SK-N-SH (cell line): ENCODE data around the gene TOMT.
"Not testable (repeated sequence)": the region's sequence is repeated elsewhere in the genome, so short reads cannot be mapped to it uniquely, and the experiment has no call there.

ENCODE experiments used
- CHD2 ChIP-seq: fragments of 150-350 bp; IDR thresholded peaks from 2 replicates; pipeline ENCODE4 v1.6.1; 2018; ENCODE audit warnings: low read length; ENCODE audit not compliant: partially characterized antibody
- EZH2phosphoT487 ChIP-seq: fragments of 200-600 bp; sonication (generic); IDR thresholded peaks from 2 replicates; pipeline ENCODE4 v1.6.1; 2017; ENCODE audit warnings: low read depth, mixed run types, mild to moderate bottlenecking, antibody characterized with exemption, moderate library complexity, borderline replicate concordance
- FOXM1 ChIP-seq: IDR thresholded peaks from 2 replicates; pipeline ENCODE4 v1.4.0; 2012; ENCODE audit warnings: low read depth, mild to moderate bottlenecking
- GATA2 ChIP-seq: sonication (generic); formaldehyde crosslinking; IDR thresholded peaks from 2 replicates; pipeline ENCODE4 v1.5.0; 2020; ENCODE audit warnings: mild to moderate bottlenecking, missing genetic modification reagents
- NFIC ChIP-seq: IDR thresholded peaks from 2 replicates; pipeline ENCODE4 v1.4.0; 2012; ENCODE audit warnings: borderline replicate concordance
- RFX5 ChIP-seq: IDR thresholded peaks from 2 replicates; pipeline ENCODE4 v1.6.1; 2012; ENCODE audit warnings: mild to moderate bottlenecking, improper control_type of control experiment, low read length
- SMC3 ChIP-seq: IDR thresholded peaks from 2 replicates; pipeline ENCODE4 v1.6.1; 2012; ENCODE audit warnings: low read depth, low read length, improper control_type of control experiment
- TAF1 ChIP-seq: IDR thresholded peaks from 2 replicates; pipeline ENCODE4 v1.6.1; 2012; ENCODE audit warnings: low read depth, mild to moderate bottlenecking, low read length, moderate library complexity, borderline replicate concordance
- YY1 ChIP-seq: IDR thresholded peaks from 2 replicates; pipeline ENCODE4 v1.4.0; 2012; ENCODE audit warnings: low read depth, mild to moderate bottlenecking
- TF ChIP-seq, protein P1 (sequence below): fragments of 200-600 bp; sonication (generic); IDR thresholded peaks from 2 replicates; pipeline ENCODE4 v1.6.1; 2017; ENCODE audit warnings: antibody characterized with exemption, mild to moderate bottlenecking, moderate library complexity
- TF ChIP-seq, protein P2 (sequence below): IDR thresholded peaks from 2 replicates; pipeline ENCODE4 v1.6.1; 2012; ENCODE audit warnings: mild to moderate bottlenecking, low read depth, low read length, moderate library complexity
- TF ChIP-seq, protein P3 (sequence below): IDR thresholded peaks from 2 replicates; pipeline ENCODE4 v1.4.0; 2012; ENCODE audit warnings: low read depth, borderline replicate concordance

- TF ChIP-seq, protein P1, sequence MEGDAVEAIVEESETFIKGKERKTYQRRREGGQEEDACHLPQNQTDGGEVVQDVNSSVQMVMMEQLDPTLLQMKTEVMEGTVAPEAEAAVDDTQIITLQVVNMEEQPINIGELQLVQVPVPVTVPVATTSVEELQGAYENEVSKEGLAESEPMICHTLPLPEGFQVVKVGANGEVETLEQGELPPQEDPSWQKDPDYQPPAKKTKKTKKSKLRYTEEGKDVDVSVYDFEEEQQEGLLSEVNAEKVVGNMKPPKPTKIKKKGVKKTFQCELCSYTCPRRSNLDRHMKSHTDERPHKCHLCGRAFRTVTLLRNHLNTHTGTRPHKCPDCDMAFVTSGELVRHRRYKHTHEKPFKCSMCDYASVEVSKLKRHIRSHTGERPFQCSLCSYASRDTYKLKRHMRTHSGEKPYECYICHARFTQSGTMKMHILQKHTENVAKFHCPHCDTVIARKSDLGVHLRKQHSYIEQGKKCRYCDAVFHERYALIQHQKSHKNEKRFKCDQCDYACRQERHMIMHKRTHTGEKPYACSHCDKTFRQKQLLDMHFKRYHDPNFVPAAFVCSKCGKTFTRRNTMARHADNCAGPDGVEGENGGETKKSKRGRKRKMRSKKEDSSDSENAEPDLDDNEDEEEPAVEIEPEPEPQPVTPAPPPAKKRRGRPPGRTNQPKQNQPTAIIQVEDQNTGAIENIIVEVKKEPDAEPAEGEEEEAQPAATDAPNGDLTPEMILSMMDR, result not testable (repeated sequence)
- not testable (repeated sequence) for TF ChIP-seq CHD2; EZH2phosphoT487; FOXM1; NFIC; RFX5; YY1; SMC3; GATA2 (CRISPR knock-in tag); TAF1
- TF ChIP-seq, protein P2, sequence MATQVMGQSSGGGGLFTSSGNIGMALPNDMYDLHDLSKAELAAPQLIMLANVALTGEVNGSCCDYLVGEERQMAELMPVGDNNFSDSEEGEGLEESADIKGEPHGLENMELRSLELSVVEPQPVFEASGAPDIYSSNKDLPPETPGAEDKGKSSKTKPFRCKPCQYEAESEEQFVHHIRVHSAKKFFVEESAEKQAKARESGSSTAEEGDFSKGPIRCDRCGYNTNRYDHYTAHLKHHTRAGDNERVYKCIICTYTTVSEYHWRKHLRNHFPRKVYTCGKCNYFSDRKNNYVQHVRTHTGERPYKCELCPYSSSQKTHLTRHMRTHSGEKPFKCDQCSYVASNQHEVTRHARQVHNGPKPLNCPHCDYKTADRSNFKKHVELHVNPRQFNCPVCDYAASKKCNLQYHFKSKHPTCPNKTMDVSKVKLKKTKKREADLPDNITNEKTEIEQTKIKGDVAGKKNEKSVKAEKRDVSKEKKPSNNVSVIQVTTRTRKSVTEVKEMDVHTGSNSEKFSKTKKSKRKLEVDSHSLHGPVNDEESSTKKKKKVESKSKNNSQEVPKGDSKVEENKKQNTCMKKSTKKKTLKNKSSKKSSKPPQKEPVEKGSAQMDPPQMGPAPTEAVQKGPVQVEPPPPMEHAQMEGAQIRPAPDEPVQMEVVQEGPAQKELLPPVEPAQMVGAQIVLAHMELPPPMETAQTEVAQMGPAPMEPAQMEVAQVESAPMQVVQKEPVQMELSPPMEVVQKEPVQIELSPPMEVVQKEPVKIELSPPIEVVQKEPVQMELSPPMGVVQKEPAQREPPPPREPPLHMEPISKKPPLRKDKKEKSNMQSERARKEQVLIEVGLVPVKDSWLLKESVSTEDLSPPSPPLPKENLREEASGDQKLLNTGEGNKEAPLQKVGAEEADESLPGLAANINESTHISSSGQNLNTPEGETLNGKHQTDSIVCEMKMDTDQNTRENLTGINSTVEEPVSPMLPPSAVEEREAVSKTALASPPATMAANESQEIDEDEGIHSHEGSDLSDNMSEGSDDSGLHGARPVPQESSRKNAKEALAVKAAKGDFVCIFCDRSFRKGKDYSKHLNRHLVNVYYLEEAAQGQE, result not testable (repeated sequence)
- TF ChIP-seq, protein P3, sequence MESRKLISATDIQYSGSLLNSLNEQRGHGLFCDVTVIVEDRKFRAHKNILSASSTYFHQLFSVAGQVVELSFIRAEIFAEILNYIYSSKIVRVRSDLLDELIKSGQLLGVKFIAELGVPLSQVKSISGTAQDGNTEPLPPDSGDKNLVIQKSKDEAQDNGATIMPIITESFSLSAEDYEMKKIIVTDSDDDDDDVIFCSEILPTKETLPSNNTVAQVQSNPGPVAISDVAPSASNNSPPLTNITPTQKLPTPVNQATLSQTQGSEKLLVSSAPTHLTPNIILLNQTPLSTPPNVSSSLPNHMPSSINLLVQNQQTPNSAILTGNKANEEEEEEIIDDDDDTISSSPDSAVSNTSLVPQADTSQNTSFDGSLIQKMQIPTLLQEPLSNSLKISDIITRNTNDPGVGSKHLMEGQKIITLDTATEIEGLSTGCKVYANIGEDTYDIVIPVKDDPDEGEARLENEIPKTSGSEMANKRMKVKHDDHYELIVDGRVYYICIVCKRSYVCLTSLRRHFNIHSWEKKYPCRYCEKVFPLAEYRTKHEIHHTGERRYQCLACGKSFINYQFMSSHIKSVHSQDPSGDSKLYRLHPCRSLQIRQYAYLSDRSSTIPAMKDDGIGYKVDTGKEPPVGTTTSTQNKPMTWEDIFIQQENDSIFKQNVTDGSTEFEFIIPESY, result not testable (repeated sequence)
Observed at GRCh38 chr11:72135473-72135872, 29.7 kb downstream of the TOMT start, which contains the start of gene FOLR3.
